Osteoblast (primary cell): Measurements from ENCODE around the gene PACSIN2. TPM values are rescaled to one million over a fixed set of nuclear protein-coding genes. Genes with fewer than 3 reads are reported as not detected.

Experiments used
- DNase-seq: peaks from one replicate; pipeline ENCODE4 v3.0.0; 2011; ENCODE audit warnings: low spot score, mixed read lengths; ENCODE audit not compliant: insufficient read length; ENCODE audit errors: missing footprints
- H2AFZ ChIP-seq: 2 replicates; pipeline ENCODE4 v1.6.0; 2011; ENCODE audit warnings: mild to moderate bottlenecking, low read length
- H3K27ac ChIP-seq: 2 replicates; pipeline ENCODE4 v1.5.1; 2011; ENCODE audit warnings: mild to moderate bottlenecking, low read depth, low read length, moderate library complexity
- H3K27me3 ChIP-seq: 2 replicates; pipeline ENCODE4 v1.6.0; 2012; ENCODE audit warnings: mild to moderate bottlenecking, control low read depth, inconsistent platforms, low read length, moderate library complexity; ENCODE audit not compliant: insufficient read depth
- H3K36me3 ChIP-seq: 2 replicates; pipeline ENCODE4 v1.5.1; 2011; ENCODE audit warnings: mild to moderate bottlenecking, low read length, control low read depth, moderate library complexity; ENCODE audit not compliant: insufficient read depth
- H3K4me1 ChIP-seq: 2 replicates; pipeline ENCODE4 v1.5.1; 2011; ENCODE audit warnings: mild to moderate bottlenecking, low read length, control low read depth, moderate library complexity; ENCODE audit not compliant: insufficient read depth
- H3K4me2 ChIP-seq: 2 replicates; pipeline ENCODE4 v1.6.0; 2011; ENCODE audit warnings: mild to moderate bottlenecking, low read length; ENCODE audit not compliant: insufficient read depth
- H3K4me3 ChIP-seq: fragments of 200-600 bp; sonication (generic); 3 replicates; pipeline ENCODE4 v1.5.1; 2012; ENCODE audit warnings: mild to moderate bottlenecking, low read length, inconsistent platforms; ENCODE audit not compliant: insufficient read depth
- H3K79me2 ChIP-seq: 2 replicates; pipeline ENCODE4 v1.6.0; 2012; ENCODE audit warnings: mild to moderate bottlenecking, low read length, control low read depth, inconsistent platforms; ENCODE audit not compliant: insufficient read depth
- H3K9me3 ChIP-seq: 2 replicates; pipeline ENCODE4 v1.5.1; 2011; ENCODE audit warnings: low read depth, low read length, control low read depth
- H4K20me1 ChIP-seq: 2 replicates; pipeline ENCODE4 v1.6.0; 2012; ENCODE audit warnings: mild to moderate bottlenecking, low read length, control low read depth; ENCODE audit not compliant: insufficient read depth
- total RNA-seq: library from RNA; depleted of rRNA; stranded (reverse); fragments of >200 nt; gene quantifications from 2 replicates; pipeline ENCODE4 v1.2.3, GENCODE V29; 2012
- TF ChIP-seq, protein P1 (sequence below): IDR thresholded peaks from 2 replicates; pipeline ENCODE4 v1.5.1; 2011; ENCODE audit warnings: mild to moderate bottlenecking, low read depth, low read length, moderate library complexity; ENCODE audit errors: extremely low read depth

PACSIN2 gene
- total RNA-seq, 1 donor = 38.0 TPM

DNA sequence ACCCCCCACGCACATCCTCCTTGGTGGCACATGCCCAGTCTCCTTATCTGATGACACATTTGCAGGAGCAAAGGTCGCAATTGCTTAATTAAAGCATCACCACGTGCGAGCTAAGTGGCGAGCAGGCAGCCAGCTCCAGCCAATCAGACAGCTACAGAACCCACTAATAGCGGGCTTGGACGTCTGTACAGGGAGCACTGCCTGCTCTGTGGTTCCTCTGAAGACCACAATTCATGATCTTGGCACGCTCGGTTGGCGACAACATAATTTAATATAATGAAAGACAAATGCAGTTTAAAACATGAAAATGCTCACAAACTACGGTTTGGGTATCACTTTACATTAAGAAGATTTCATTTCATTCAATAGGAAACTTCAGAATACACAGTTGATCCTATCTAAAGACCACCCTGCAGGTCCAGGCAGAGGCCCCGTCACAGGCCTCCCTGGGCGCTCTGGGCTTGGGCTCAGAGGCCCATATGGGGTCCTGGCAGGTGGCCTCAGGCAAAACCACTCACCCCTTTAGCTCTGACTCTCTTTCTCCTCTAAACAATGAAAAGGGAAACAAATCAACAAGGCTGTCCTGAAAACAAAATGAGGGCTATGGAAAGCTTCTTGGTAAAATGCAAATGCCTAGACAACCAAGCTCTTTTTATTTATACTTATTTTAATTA, 10.4 kb downstream of the PACSIN2 start:
- peak overlapping the region; percentile 54 for H3K4me2 ChIP-seq
- TF ChIP-seq, protein P1, sequence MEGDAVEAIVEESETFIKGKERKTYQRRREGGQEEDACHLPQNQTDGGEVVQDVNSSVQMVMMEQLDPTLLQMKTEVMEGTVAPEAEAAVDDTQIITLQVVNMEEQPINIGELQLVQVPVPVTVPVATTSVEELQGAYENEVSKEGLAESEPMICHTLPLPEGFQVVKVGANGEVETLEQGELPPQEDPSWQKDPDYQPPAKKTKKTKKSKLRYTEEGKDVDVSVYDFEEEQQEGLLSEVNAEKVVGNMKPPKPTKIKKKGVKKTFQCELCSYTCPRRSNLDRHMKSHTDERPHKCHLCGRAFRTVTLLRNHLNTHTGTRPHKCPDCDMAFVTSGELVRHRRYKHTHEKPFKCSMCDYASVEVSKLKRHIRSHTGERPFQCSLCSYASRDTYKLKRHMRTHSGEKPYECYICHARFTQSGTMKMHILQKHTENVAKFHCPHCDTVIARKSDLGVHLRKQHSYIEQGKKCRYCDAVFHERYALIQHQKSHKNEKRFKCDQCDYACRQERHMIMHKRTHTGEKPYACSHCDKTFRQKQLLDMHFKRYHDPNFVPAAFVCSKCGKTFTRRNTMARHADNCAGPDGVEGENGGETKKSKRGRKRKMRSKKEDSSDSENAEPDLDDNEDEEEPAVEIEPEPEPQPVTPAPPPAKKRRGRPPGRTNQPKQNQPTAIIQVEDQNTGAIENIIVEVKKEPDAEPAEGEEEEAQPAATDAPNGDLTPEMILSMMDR = no peak

DNA sequence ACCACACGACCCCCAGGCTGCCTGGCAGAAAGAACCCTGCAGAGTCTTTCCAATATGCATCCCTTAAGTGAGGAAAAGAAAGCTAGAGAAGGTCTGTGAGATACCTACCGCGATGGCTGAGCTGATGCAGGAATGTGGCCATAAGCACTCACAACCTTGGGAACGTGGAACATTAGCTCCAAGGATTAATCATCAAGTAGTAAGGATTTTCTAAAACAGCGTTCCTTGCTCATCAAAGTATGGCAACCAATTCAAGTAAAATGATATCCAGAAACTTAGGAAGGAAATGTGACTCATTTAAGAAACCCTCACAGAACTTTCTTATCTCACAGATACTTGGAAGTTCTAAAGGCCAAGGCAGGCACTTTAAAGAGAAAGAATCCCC, 12.8 kb downstream of the PACSIN2 start:
- H3K36me3 ChIP-seq = no peaks in the 10 kb centered on the region
- peak overlapping the region; percentile 53 for H3K4me2 ChIP-seq
- H3K27ac ChIP-seq = peak overlapping the region; percentile 80
- no peak overlapping the region for H2AFZ ChIP-seq
- H3K4me3 ChIP-seq = peak overlapping the region; percentile 19
- no peaks in the 10 kb centered on the region for H3K27me3 ChIP-seq
- H4K20me1 ChIP-seq = peaks cover 7% of the 10 kb centered on the region
- no peaks in the 10 kb centered on the region for H3K9me3 ChIP-seq
- peak; percentile 78 for DNase-seq
- peaks cover 72% of the 10 kb centered on the region for H3K4me1 ChIP-seq
- TF ChIP-seq, protein P1 = no peak
- peaks cover 93% of the 10 kb centered on the region for H3K79me2 ChIP-seq

More for the DNA sequence above, 10.4 kb downstream of the PACSIN2 start:
- Histone ChIP-seq H4K20me1 (peaks cover 19% of the 10 kb centered on the region), H3K4me1 (peaks cover 79% of the 10 kb centered on the region), H3K36me3 (no peaks in the 10 kb centered on the region), H2AFZ (no peak overlapping the region), H3K9me3 (no peaks in the 10 kb centered on the region), H3K4me3 (peak overlapping the region; percentile 16), H3K27ac (peak overlapping the region; percentile 80), H3K27me3 (no peaks in the 10 kb centered on the region), H3K79me2 (peaks cover 95% of the 10 kb centered on the region)
- DNase-seq = peak; percentile 61

DNA sequence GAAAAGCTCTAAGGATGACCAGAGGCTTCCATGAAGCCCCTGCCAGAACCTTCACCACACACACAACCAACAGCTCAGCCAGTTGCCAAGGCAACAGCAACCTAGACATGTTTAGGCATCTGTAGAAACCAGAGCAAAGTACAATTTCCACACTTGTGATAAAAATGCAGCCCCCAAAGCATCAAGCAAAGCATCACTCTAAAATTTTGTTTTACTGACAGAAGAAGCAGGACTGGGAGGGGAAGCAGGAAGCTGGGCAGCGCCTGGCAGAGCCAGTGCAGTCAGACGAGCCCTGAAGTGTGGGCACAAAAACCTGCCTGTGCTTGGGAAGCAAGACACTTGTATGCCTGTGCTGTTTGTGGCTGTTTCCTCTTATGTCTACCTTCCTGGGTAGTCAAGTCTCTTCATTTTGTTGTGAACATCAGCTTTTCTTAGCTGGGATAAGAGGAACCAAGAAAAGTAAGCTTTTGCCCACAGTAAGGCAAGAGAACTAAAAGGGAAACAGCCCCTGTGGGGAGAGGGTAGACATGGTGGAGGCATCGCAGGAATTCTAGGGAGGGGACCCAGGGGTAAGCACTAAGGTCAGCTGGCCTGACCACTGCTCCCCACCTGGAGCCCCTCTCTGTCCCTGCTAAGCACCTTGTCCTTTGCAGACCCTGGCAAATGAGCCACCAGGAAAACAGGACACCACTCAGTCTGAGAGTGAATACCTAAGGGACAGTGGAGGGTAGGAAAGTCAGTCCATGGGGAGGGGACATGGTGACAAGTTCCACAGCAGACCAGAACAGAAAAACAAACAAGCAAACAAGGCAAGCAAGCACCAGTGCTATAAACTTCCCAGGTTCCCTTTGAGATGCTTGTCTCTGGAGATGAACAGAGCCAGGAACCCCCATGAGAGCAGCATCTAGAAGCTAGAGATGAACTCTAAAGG, 13.4 kb downstream of the PACSIN2 start:
- Histone ChIP-seq H3K4me2 (peak overlapping the region; percentile 53), H3K36me3 (no peaks in the 10 kb centered on the region), H2AFZ (no peak overlapping the region), H3K79me2 (peaks cover 93% of the 10 kb centered on the region), H3K4me1 (peaks cover 78% of the 10 kb centered on the region), H3K27me3 (no peaks in the 10 kb centered on the region), H3K27ac (peak overlapping the region; percentile 80), H3K4me3 (peak overlapping the region; percentile 19), H4K20me1 (peaks cover 7% of the 10 kb centered on the region), H3K9me3 (no peaks in the 10 kb centered on the region)
- TF ChIP-seq, protein P1 = no peak
- DNase-seq = no peak
